Ovary (tissue), 3 donors: ENCODE results near the gene RPRML.

Source experiments
- EP300 ChIP-seq: sonication (generic); formaldehyde crosslinking; IDR thresholded peaks from one replicate; pipeline ENCODE4 v1.6.1; 2017; ENCODE audit warnings: antibody characterized with exemption
- POLR2A ChIP-seq: fragments of 450-650 bp; IDR thresholded peaks from one replicate; pipeline ENCODE4 v1.6.1; 2017; ENCODE audit warnings: antibody characterized with exemption, mild to moderate bottlenecking, moderate library complexity
- TF ChIP-seq, protein P1 (sequence below), 3 donors: fragments of 450-650 bp in 2 of 3; fragments of 200-600 bp in 1 of 3; IDR thresholded peaks; one replicate each; pipeline versions ENCODE4 v1.5.1 to v1.8.0; 2016 to 2022; ENCODE audit warnings: antibody characterized with exemption in 3 of 3, mild to moderate bottlenecking in 1 of 3
- donor health status: DM: no; HTN: no; CAD: no.

DNA sequence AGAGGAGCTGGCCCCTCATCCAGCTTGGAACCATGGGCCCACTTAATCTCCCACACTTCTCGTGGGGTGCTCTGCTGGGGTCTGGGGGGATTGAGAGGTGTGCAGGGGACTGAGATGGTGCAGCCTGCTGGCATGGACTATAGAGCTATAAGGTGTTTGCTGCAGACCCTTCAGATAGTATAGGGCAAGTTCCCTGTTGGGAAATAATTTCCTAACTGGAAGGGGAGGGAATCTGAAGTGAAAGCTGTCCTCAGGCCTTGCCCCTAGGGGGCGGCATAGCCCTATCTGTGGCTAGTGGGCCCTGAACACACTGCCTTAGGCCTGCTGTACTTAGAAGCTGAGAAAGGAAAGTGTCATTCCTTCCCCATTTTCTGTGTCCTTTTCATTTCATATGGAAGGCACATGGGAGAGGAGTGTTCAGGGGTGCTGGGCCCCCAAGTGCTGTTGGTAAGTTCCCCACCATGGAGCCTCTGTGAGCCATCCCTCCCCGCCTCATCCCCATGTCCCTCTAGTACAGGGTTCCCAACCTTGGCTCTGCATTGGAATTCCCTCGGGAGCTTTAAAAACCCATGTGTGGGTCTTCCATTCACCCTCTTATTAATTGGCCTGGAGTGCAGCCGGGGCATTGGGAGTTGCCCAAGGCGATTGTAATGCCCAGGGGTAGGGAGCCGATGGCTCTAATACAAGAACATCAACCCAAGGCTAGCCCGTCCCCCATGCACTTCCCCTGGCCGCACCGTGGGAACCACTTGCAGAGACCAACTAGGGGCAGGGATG, 36.4 kb downstream of the RPRML start:
- no peak for TF ChIP-seq EP300
- TF ChIP-seq, protein P1, sequence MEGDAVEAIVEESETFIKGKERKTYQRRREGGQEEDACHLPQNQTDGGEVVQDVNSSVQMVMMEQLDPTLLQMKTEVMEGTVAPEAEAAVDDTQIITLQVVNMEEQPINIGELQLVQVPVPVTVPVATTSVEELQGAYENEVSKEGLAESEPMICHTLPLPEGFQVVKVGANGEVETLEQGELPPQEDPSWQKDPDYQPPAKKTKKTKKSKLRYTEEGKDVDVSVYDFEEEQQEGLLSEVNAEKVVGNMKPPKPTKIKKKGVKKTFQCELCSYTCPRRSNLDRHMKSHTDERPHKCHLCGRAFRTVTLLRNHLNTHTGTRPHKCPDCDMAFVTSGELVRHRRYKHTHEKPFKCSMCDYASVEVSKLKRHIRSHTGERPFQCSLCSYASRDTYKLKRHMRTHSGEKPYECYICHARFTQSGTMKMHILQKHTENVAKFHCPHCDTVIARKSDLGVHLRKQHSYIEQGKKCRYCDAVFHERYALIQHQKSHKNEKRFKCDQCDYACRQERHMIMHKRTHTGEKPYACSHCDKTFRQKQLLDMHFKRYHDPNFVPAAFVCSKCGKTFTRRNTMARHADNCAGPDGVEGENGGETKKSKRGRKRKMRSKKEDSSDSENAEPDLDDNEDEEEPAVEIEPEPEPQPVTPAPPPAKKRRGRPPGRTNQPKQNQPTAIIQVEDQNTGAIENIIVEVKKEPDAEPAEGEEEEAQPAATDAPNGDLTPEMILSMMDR (IDR thresholded peaks at IDR 0.05) = peak in 2 of 3 donors; percentile 28 to 54
- TF ChIP-seq POLR2A = no peak
